Urinary bladder (tissue), 2 donors: Measurements from ENCODE around the gene SPRR2F. TPM values are rescaled to one million over a fixed set of nuclear protein-coding genes. Genes with fewer than 3 reads are reported as not detected.

Experiments used
- polyA plus RNA-seq: library from polyadenylated mRNA; stranded (reverse); fragments of 200-250 nt; gene quantifications from one replicate; pipeline ENCODE4 v1.2.3, GENCODE V29; 2013
- small RNA-seq: library from RNA; depleted of rRNA; stranded (forward); fragments of <200 nt; gene quantifications from one replicate; pipeline ENCODE3, GENCODE V24; 2014
- total RNA-seq: library from RNA; depleted of rRNA; stranded (reverse); fragments of >200 nt; gene quantifications from one replicate; pipeline ENCODE4 v1.2.3, GENCODE V29; 2014
- donor health status: healthy.

Gene SPRR2F
- total and polyA plus RNA-seq, 2 donors = not detected

Small RNA genes within 50 kb of the gene (small RNA-seq; reads per million reads assigned to genes)
- gene SPRR2C = not detected

Other genes with a start within 250 kb of the SPRR2F start
- gene SMCP, start 235.2 kb downstream of the SPRR2F start, total RNA-seq = not detected
- gene SMCP, start 235.2 kb downstream of the SPRR2F start, polyA plus RNA-seq = not detected
- 2.7 TPM for gene IVL, start 205.0 kb downstream of the SPRR2F start, total RNA-seq
- 9.5 TPM for gene IVL, start 205.0 kb downstream of the SPRR2F start, polyA plus RNA-seq
- not detected for gene SPRR5, start 166.3 kb downstream of the SPRR2F start, total RNA-seq
- not detected for gene SPRR5, start 166.3 kb downstream of the SPRR2F start, polyA plus RNA-seq
- gene SPRR4, start 142.9 kb downstream of the SPRR2F start, total RNA-seq = not detected
- gene SPRR4, start 142.9 kb downstream of the SPRR2F start, polyA plus RNA-seq = not detected
- not detected for gene SPRR1A, start 129.4 kb downstream of the SPRR2F start, total RNA-seq
- gene SPRR1A, start 129.4 kb downstream of the SPRR2F start, polyA plus RNA-seq = not detected
- 10.0 TPM for gene SPRR3, start 111.8 kb downstream of the SPRR2F start, total RNA-seq
- 0.65 TPM for gene SPRR3, start 111.8 kb downstream of the SPRR2F start, polyA plus RNA-seq
- not detected for gene SPRR1B, start 82.3 kb downstream of the SPRR2F start, total RNA-seq
- gene SPRR1B, start 82.3 kb downstream of the SPRR2F start, polyA plus RNA-seq = not detected
- gene SPRR2D, start 72.4 kb downstream of the SPRR2F start, total RNA-seq = not detected
- not detected for gene SPRR2D, start 72.4 kb downstream of the SPRR2F start, polyA plus RNA-seq
- not detected for gene SPRR2A, start 56.0 kb downstream of the SPRR2F start, total RNA-seq
- gene SPRR2A, start 56.0 kb downstream of the SPRR2F start, polyA plus RNA-seq = not detected
- gene SPRR2B, start 41.9 kb downstream of the SPRR2F start, total RNA-seq = not detected
- not detected for gene SPRR2B, start 41.9 kb downstream of the SPRR2F start, polyA plus RNA-seq
- not detected for gene SPRR2E, start 19.0 kb downstream of the SPRR2F start, total RNA-seq
- not detected for gene SPRR2E, start 19.0 kb downstream of the SPRR2F start, polyA plus RNA-seq
- gene SPRR2G, start 37.4 kb upstream of the SPRR2F start, total RNA-seq = not detected
- not detected for gene SPRR2G, start 37.4 kb upstream of the SPRR2F start, polyA plus RNA-seq
- gene LELP1, start 89.9 kb upstream of the SPRR2F start, total RNA-seq = not detected
- not detected for gene LELP1, start 89.9 kb upstream of the SPRR2F start, polyA plus RNA-seq
- not detected for gene PRR9, start 104.1 kb upstream of the SPRR2F start, total RNA-seq
- gene PRR9, start 104.1 kb upstream of the SPRR2F start, polyA plus RNA-seq = not detected
- not detected for gene LORICRIN, start 146.2 kb upstream of the SPRR2F start, total RNA-seq
- not detected for gene LORICRIN, start 146.2 kb upstream of the SPRR2F start, polyA plus RNA-seq
- not detected for gene PGLYRP3, start 199.4 kb upstream of the SPRR2F start, total RNA-seq
- not detected for gene PGLYRP3, start 199.4 kb upstream of the SPRR2F start, polyA plus RNA-seq
- not detected for gene PGLYRP4, start 235.3 kb upstream of the SPRR2F start, total RNA-seq
- gene PGLYRP4, start 235.3 kb upstream of the SPRR2F start, polyA plus RNA-seq = 0.10 TPM
- 77.5 TPM for gene S100A9, start 244.3 kb upstream of the SPRR2F start, total RNA-seq
- 471 TPM for gene S100A9, start 244.3 kb upstream of the SPRR2F start, polyA plus RNA-seq